H1 (cell line): Measurements from ENCODE around the gene GGCX. TPM values are rescaled to one million over a fixed set of nuclear protein-coding genes. Genes with fewer than 3 reads are reported as not detected.

Experiments
- CTCF ChIA-PET: fragments of 300-600 bp; sonication (Branson Sonifier 250); formaldehyde crosslinking; loops from one replicate; lab custom pipeline; 2021; ENCODE audit not compliant: partially characterized antibody; lab: Charles Lee
- POLR2A ChIA-PET: fragments of 300-600 bp; sonication (Branson Sonifier 250); formaldehyde crosslinking; loops from one replicate; lab custom pipeline; 2021; ENCODE audit warnings: inconsistent platforms; ENCODE audit not compliant: partially characterized antibody; lab: Charles Lee
- DNase-seq, 2 experiments: peaks; one replicate each; pipeline versions ENCODE4 v3.0.0 to v3.0.0-alpha.2; 2010 to 2022; ENCODE audit warnings: low spot score in 2 of 2, low read depth in 1 of 2, mixed read lengths in 1 of 2
- FAIRE-seq: peaks from 2 replicates; lab custom pipeline; 2011; peaks lifted over from hg19 to GRCh38; lab: Jason Lieb, UNC
- H2AFZ ChIP-seq: 2 replicates; pipeline ENCODE4 v1.8.1; 2012; ENCODE audit warnings: low read length, inconsistent platforms
- H2AK5ac ChIP-seq: 2 replicates; pipeline ENCODE4 v1.6.1; 2013; ENCODE audit warnings: low read depth, low read length
- H2BK120ac ChIP-seq: replicated peaks from 2 replicates; pipeline ENCODE3; 2013; ENCODE audit warnings: low read depth, low read length, inconsistent platforms
- H2BK12ac ChIP-seq: 2 replicates; pipeline ENCODE4 v1.6.1; 2013; ENCODE audit warnings: low read depth, low read length
- H2BK15ac ChIP-seq: 2 replicates; pipeline ENCODE4 v1.6.1; 2013; ENCODE audit warnings: low read length
- H2BK20ac ChIP-seq: 2 replicates; pipeline ENCODE4 v1.6.1; 2013; ENCODE audit warnings: low read length
- H2BK5ac ChIP-seq: 2 replicates; pipeline ENCODE4 v1.6.1; 2013; ENCODE audit warnings: low read depth, low read length
- H3K14ac ChIP-seq: 2 replicates; pipeline ENCODE4 v1.6.1; 2013; ENCODE audit warnings: inconsistent platforms; ENCODE audit not compliant: insufficient read length
- H3K18ac ChIP-seq: 2 replicates; pipeline ENCODE4 v1.6.1; 2013; ENCODE audit warnings: low read length; ENCODE audit errors: extremely low read depth
- H3K23ac ChIP-seq: 2 replicates; pipeline ENCODE4 v1.6.1; 2013; ENCODE audit warnings: inconsistent platforms; ENCODE audit not compliant: insufficient read length
- H3K23me2 ChIP-seq: 2 replicates; pipeline ENCODE4 v1.6.1; 2013; ENCODE audit warnings: low read depth, low read length
- H3K27ac ChIP-seq: 2 replicates; pipeline ENCODE4 v1.6.1; 2011; ENCODE audit warnings: low read depth, low read length, inconsistent platforms
- H3K27me3 ChIP-seq, 4 experiments: replicated peaks in 1 of 4; 1 replicate in 1 of 4; 2 replicates in 3 of 4; pipeline versions ENCODE4 v1.6.1 to v1.8.1; 2011 to 2013; ENCODE audit warnings: low read length in 3 of 4, mild to moderate bottlenecking in 3 of 4, inconsistent platforms in 2 of 4, mixed read lengths in 2 of 4, moderate library complexity in 1 of 4; ENCODE audit not compliant: control insufficient read depth in 3 of 4, insufficient read depth in 3 of 4; ENCODE audit errors: extremely low read depth in 1 of 4
- H3K36me3 ChIP-seq, 4 experiments: 2 replicates each; pipeline versions ENCODE4 v1.6.1 to v1.8.1; 2011 to 2013; ENCODE audit warnings: mild to moderate bottlenecking in 4 of 4, low read length in 3 of 4, moderate library complexity in 2 of 4, control low read depth in 1 of 4, inconsistent platforms in 1 of 4; ENCODE audit not compliant: insufficient read depth in 4 of 4, control insufficient read depth in 2 of 4
- H3K4ac ChIP-seq: replicated peaks from 2 replicates; pipeline ENCODE3; 2013; ENCODE audit warnings: low read length, low read depth, mixed read lengths, inconsistent platforms; ENCODE audit not compliant: insufficient read length
- H3K4me1 ChIP-seq, 4 experiments: replicated peaks in 1 of 4; 1 replicate in 1 of 4; 2 replicates in 3 of 4; pipeline versions ENCODE4 v1.6.1 to v1.8.1; 2011 to 2013; ENCODE audit warnings: low read length in 3 of 4, inconsistent platforms in 2 of 4, mixed read lengths in 1 of 4; ENCODE audit not compliant: insufficient read depth in 4 of 4, control insufficient read depth in 3 of 4
- H3K4me2 ChIP-seq, 2 experiments: 2 replicates each; pipeline versions ENCODE4 v1.6.1 to v1.8.1; 2011 to 2013; ENCODE audit warnings: low read depth in 2 of 2, low read length in 2 of 2, control low read depth in 1 of 2, inconsistent platforms in 1 of 2, mild to moderate bottlenecking in 1 of 2; ENCODE audit not compliant: insufficient read depth in 1 of 2
- H3K4me3 ChIP-seq, 4 experiments: fragments of 200-600, 300-600 bp in 1 of 4; sonication (generic), shearing (Covaris generic), sonication (Bioruptor Twin) in 1 of 4; 2 replicates each; pipeline versions ENCODE4 v1.5.1 to v1.8.1; 2011 to 2016; ENCODE audit warnings: low read length in 4 of 4, low read depth in 3 of 4, control low read depth in 2 of 4, inconsistent platforms in 2 of 4, mild to moderate bottlenecking in 2 of 4, mixed read lengths in 1 of 4, moderate library complexity in 1 of 4; ENCODE audit not compliant: insufficient read depth in 2 of 4; ENCODE audit errors: extremely low read depth in 1 of 4
- H3K56ac ChIP-seq: replicated peaks from 2 replicates; pipeline ENCODE3; 2013; ENCODE audit warnings: low read depth, mild to moderate bottlenecking, mixed read lengths, low read length, inconsistent platforms; ENCODE audit not compliant: insufficient read length
- H3K79me1 ChIP-seq: 2 replicates; pipeline ENCODE4 v1.6.1; 2013; ENCODE audit warnings: low read depth, low read length, control low read depth
- H3K79me2 ChIP-seq, 2 experiments: 2 replicates each; pipeline versions ENCODE4 v1.6.1 to v1.8.1; 2012 to 2013; ENCODE audit warnings: low read length in 2 of 2, mild to moderate bottlenecking in 2 of 2, inconsistent platforms in 1 of 2; ENCODE audit not compliant: insufficient read depth in 2 of 2, control insufficient read depth in 1 of 2
- H3K9ac ChIP-seq, 4 experiments: replicated peaks in 1 of 4; 1 replicate in 1 of 4; 2 replicates in 3 of 4; pipeline versions ENCODE4 v1.6.1 to v1.8.1; 2011 to 2013; ENCODE audit warnings: low read depth in 3 of 4, low read length in 3 of 4, control low read depth in 2 of 4, mild to moderate bottlenecking in 2 of 4, moderate library complexity in 2 of 4, inconsistent platforms in 1 of 4; ENCODE audit errors: extremely low read depth in 1 of 4
- H3K9me3 ChIP-seq, 2 experiments: 2 replicates each; pipeline versions ENCODE4 v1.6.1 to v1.8.1; 2012 to 2013; ENCODE audit warnings: mild to moderate bottlenecking in 2 of 2, moderate library complexity in 2 of 2, control low read depth in 1 of 2, inconsistent platforms in 1 of 2, low read depth in 1 of 2, low read length in 1 of 2, mixed read lengths in 1 of 2; ENCODE audit not compliant: insufficient read depth in 2 of 2
- H4K20me1 ChIP-seq, 2 experiments: replicated peaks in 1 of 2; 2 replicates each; pipeline versions ENCODE3 to v1.8.1; 2011 to 2013; ENCODE audit warnings: inconsistent platforms in 2 of 2, low read length in 2 of 2, mild to moderate bottlenecking in 1 of 2; ENCODE audit not compliant: insufficient read depth in 2 of 2, control insufficient read depth in 1 of 2
- H4K5ac ChIP-seq: 2 replicates; pipeline ENCODE4 v1.6.1; 2013; ENCODE audit warnings: low read length, low read depth, mixed read lengths, inconsistent platforms; ENCODE audit not compliant: insufficient read length
- H4K8ac ChIP-seq: 2 replicates; pipeline ENCODE4 v1.8.0; 2013; ENCODE audit warnings: mild to moderate bottlenecking, moderate library complexity, low read length, inconsistent platforms; ENCODE audit not compliant: insufficient read depth; ENCODE audit errors: extremely low read depth
- H4K91ac ChIP-seq: replicated peaks from 2 replicates; pipeline ENCODE3; 2013; ENCODE audit warnings: low read length, mixed read lengths, inconsistent platforms; ENCODE audit not compliant: insufficient read length
- HDAC6 ChIP-seq: IDR thresholded peaks from one replicate; pipeline ENCODE4 v1.7.1; 2012; ENCODE audit warnings: low read depth, mild to moderate bottlenecking, inconsistent platforms, low read length, moderate library complexity
- SIRT6 ChIP-seq: IDR thresholded peaks from one replicate; pipeline ENCODE4 v1.7.1; 2012; ENCODE audit warnings: low read length, inconsistent platforms
- TCF12 ChIP-seq: IDR thresholded peaks from 2 replicates; pipeline ENCODE4 v1.6.1; 2011; ENCODE audit warnings: low read depth, mild to moderate bottlenecking, low read length
- WGBS, 2 experiments: shearing (Covaris generic) in 1 of 2; methylation state at CpG; one replicate each; pipeline versions ENCODE4 v1.1.6 to v1.1.7; 2013 to 2015; ENCODE audit warnings: low lambda C conversion rate in 2 of 2, mixed read lengths in 2 of 2, inconsistent platforms in 1 of 2, low coverage in 1 of 2, missing lambda C conversion rate in 1 of 2; ENCODE audit not compliant: insufficient replicate concordance in 2 of 2, insufficient coverage in 1 of 2, insufficient read length in 1 of 2; ENCODE audit errors: extremely low coverage in 1 of 2, missing lambda C conversion rate in 1 of 2; 5-methylcytosine and 5-hydroxymethylcytosine counted together
- polyA plus RNA-seq, 7 experiments: library from polyadenylated mRNA; depleted of rRNA in 3 of 7; stranded (reverse) in 5 of 7; unstranded in 2 of 7; fragments of >200 nt in 5 of 7; fragments of 200-250 nt in 2 of 7; gene quantifications; 1 replicate in 5 of 7; 2 replicates in 1 of 7; 4 replicates in 1 of 7; pipeline versions ENCODE4 v1.2.1 to v1.2.3, GENCODE V29; 2011 to 2013; ENCODE audit warnings: missing spikeins in 2 of 7, mixed read lengths in 2 of 7
- total RNA-seq: library from RNA; stranded (reverse); fragmentation: NEBNext Ultra II Directional; extraction: Animal tissue kit (Norgen Biotek cat#: 25700); gene quantifications from 2 replicates; pipeline ENCODE4 v1.2.1, GENCODE V29; 2021

The GGCX gene
- total and polyA plus RNA-seq, 2 of the 8 experiments (the other 6 are each of a cell fraction or from before 2014, with no cell fraction given), result 29.4 to 33.8 TPM

- Histone ChIP-seq H4K8ac (no peak overlapping the region), H3K18ac (no peak overlapping the region), H3K56ac (no peak overlapping the region), H2AFZ (no peak overlapping the region), H3K4ac (no peak overlapping the region), H2BK5ac (no peak overlapping the region), H4K20me1 (peaks cover 27 to 32% of the 10 kb centered on the region in 2 experiments), H2BK20ac (no peak overlapping the region), H2BK12ac (no peak overlapping the region), H4K91ac (no peak overlapping the region), H3K9me3 (no peaks in the 10 kb centered on the region), H3K9ac (no peak overlapping the region), H3K23me2 (no peaks in the 10 kb centered on the region; the same call in 1 of the 2 replicates), H2BK120ac (no peak overlapping the region), H2BK15ac (no peak overlapping the region), H3K4me1 (peaks cover 0 to 8% (median 3%) of the 10 kb centered on the region in 4 experiments; a peak in 3 of 7 replicates), H3K79me2 (peaks cover 26 to 39% of the 10 kb centered on the region in 2 experiments), H2AK5ac (no peak overlapping the region), H3K27ac (no peak overlapping the region), H3K36me3 (peaks cover 33 to 64% (median 44%) of the 10 kb centered on the region in 4 experiments), H3K4me3 (peak overlapping the region in 1 of 4 experiments; percentile 100; a peak in 1 of 8 replicates), H3K4me2 (no peak overlapping the region; a peak in 1 of 4 replicates), H3K79me1 (no peaks in the 10 kb centered on the region), H4K5ac (no peak overlapping the region), H3K27me3 (no peaks in the 10 kb centered on the region), H3K14ac (no peak overlapping the region), H3K23ac (no peak overlapping the region)
- no peak for FAIRE-seq
- ChIA-PET CTCF (interaction anchor here (0.9 to 7.3 kb wide), 5 partner anchors 9 to 154 kb away, joined by 3 to 67 read pairs (median 46); partner anchors contain the start of gene SH2D6), POLR2A (interaction anchor here (0.6 to 38.6 kb wide), 15 partner anchors 2 to 645 kb away, joined by 3 to 1889 read pairs (median 8); partner anchors contain the start of genes C2orf68, CAPG, ELMOD3 and GGCX)
- no peak for TF ChIP-seq TCF12
- TF ChIP-seq SIRT6, result no peak
- no peak for TF ChIP-seq HDAC6
- WGBS, 2 experiments, result 93% methylated on average over 4 of the region's 4 CpGs; no CpG with 5 or more reads in 1 of the 2 experiments
- DNase-seq, result no peak
These were observed 18.5 kb downstream of the GGCX start for GRCh38 chr2:85542777-85543176.
